Spleen (tissue), 11 donors: ENCODE results near the gene SIX5. TPM values are rescaled to one million over a fixed set of nuclear protein-coding genes. Genes with fewer than 3 reads are reported as not detected.
A peak's percentile ranks its signal among the peaks of the same experiment; 100 is the strongest.
"Not testable (repeated sequence)": the region's sequence is repeated elsewhere in the genome, so short reads cannot be mapped to it uniquely, and the experiment has no call there.

ENCODE experiments used
- DNase-seq: peaks from one replicate; pipeline ENCODE4 v3.0.0-alpha.2; 2020
- H3K27ac ChIP-seq, 8 donors: fragments of 200-600 bp; sonication (generic) in 7 of 8; 1 replicate in 4 of 8; 2 replicates in 4 of 8; pipeline versions ENCODE4 v1.5.0 to v1.8.0; 2016 to 2021; ENCODE audit warnings: inconsistent platforms in 4 of 8, mild to moderate bottlenecking in 4 of 8, moderate library complexity in 1 of 8
- H3K27me3 ChIP-seq, 7 donors: fragments of 200-600 bp; sonication (generic) in 6 of 7; replicated peaks in 1 of 7; 1 replicate in 4 of 7; 2 replicates in 3 of 7; pipeline versions ENCODE4 v1.5.0 to v1.8.0; 2016 to 2021; ENCODE audit warnings: inconsistent platforms in 3 of 7, mild to moderate bottlenecking in 1 of 7
- H3K36me3 ChIP-seq, 6 donors: fragments of 200-600 bp; sonication (generic) in 5 of 6; 1 replicate in 4 of 6; 2 replicates in 2 of 6; pipeline versions ENCODE4 v1.5.0 to v1.8.0; 2016 to 2021; ENCODE audit warnings: inconsistent platforms in 2 of 6
- H3K4me1 ChIP-seq, 6 donors: fragments of 200-600 bp; sonication (generic) in 5 of 6; 1 replicate in 3 of 6; 2 replicates in 3 of 6; pipeline versions ENCODE4 v1.5.0 to v1.8.0; 2016 to 2021; ENCODE audit warnings: inconsistent platforms in 3 of 6
- H3K4me3 ChIP-seq, 8 donors: fragments of 200-600 bp; sonication (generic) in 7 of 8; 1 replicate in 4 of 8; 2 replicates in 4 of 8; pipeline versions ENCODE4 v1.5.0 to v1.8.0; 2016 to 2021; ENCODE audit warnings: inconsistent platforms in 4 of 8, mild to moderate bottlenecking in 4 of 8, moderate library complexity in 2 of 8
- H3K9me3 ChIP-seq, 8 donors: fragments of 200-600 bp; sonication (generic) in 7 of 8; 1 replicate in 4 of 8; 2 replicates in 4 of 8; pipeline versions ENCODE4 v1.5.0 to v1.8.0; 2016 to 2021; ENCODE audit warnings: inconsistent platforms in 4 of 8
- CTCF ChIP-seq, 11 experiments: fragments of 200-600 bp in 7 of 11; fragments of 450-650 bp in 4 of 11; sonication (generic) in 4 of 11; IDR thresholded peaks in 8 of 11; conservative IDR thresholded peaks in 3 of 11; 1 replicate in 7 of 11; 2 replicates in 4 of 11; pipeline versions ENCODE4 v1.4.0 to v1.8.0; 2016 to 2021; ENCODE audit warnings: antibody characterized with exemption in 11 of 11, inconsistent platforms in 4 of 11, mild to moderate bottlenecking in 1 of 11
- POLR2A ChIP-seq, 3 donors: fragments of 450-650 bp; IDR thresholded peaks; one replicate each; pipeline ENCODE4 v1.5.1; 2017; ENCODE audit warnings: antibody characterized with exemption in 3 of 3, mild to moderate bottlenecking in 1 of 3
- POLR2AphosphoS5 ChIP-seq, 3 donors: sonication (generic); formaldehyde crosslinking; IDR thresholded peaks; one replicate each; pipeline ENCODE4 v1.5.1; 2017; ENCODE audit warnings: antibody characterized with exemption in 3 of 3
- WGBS, 5 donors: extraction: QIAGEN DNeasy Blood & Tissue Kit in 3 of 5; methylation state at CpG; one replicate each; pipeline versions ENCODE4 v1.1.5 to v1.1.7; 2013 to 2018; 5-methylcytosine and 5-hydroxymethylcytosine counted together
- intact Hi-C: fragments of 100-400 bp; cut with DNase I; formaldehyde crosslinking; loops from one replicate; pipeline ENCODE4 v1.15.0; 2023; ENCODE audit warnings: low total_unique reads
- polyA plus RNA-seq, 3 donors: library from polyadenylated mRNA; stranded (reverse); fragments of 200-250 nt; gene quantifications; one replicate each; pipeline ENCODE4 v1.2.1, GENCODE V29; 2013
- total RNA-seq, 7 donors: library from RNA; depleted of rRNA in 3 of 7; stranded (reverse); fragments of >200 nt in 3 of 7; fragmentation: NEBNext Ultra II Directional in 4 of 7; extraction: Animal tissue kit (Norgen Biotek cat#: 25700) in 4 of 7; gene quantifications; one replicate each; pipeline versions ENCODE4 v1.1.0 to v1.2.1, GENCODE V29; 2016 to 2021
- donor health status: healthy with polysubstance abuse.
- donor health status: DM: no; HTN: no; CAD: no; lungs with moderate emphysema.
- donor health status: DM: no; HTN: no; CAD: no.
- donor health status: Bipolar disorder and iron deficiency.
- donor health status: healthy.
- donor health status: DM: no; HTN: no; CAD: no.
- donor health status: DM: yes; HTN: yes; CAD: no.

The SIX5 gene
- total and polyA plus RNA-seq, 10 donors, result 4.4 to 13.2 (median 8.1) TPM

GRCh38 chr19:45730368-45731288 lies 38.4 kb downstream of the SIX5 start, which contains the start of gene FBXO46:
TSS of gene FBXO46 (minus strand) at chr19:45730896. CDS start at chr19:45713495, 17,401 bp downstream.
- peak within 1 kb of the TSS; percentile 63 to 89 (median 79) for H3K27ac ChIP-seq
- TF ChIP-seq CTCF (IDR thresholded peaks at IDR 0.05 in 8 of 11, conservative IDR thresholded peaks at IDR 0.05 in 3 of 11) (peak in 2 of 11 experiments; percentile 23 to 26), POLR2A (IDR thresholded peaks at IDR 0.05) (peak in 2 of 3 donors; percentile 49 to 50), POLR2AphosphoS5 (IDR thresholded peaks at IDR 0.05) (peak; percentile 95 to 97 (median 96))
- intact Hi-C loops, result no loop called here

GRCh38 chr19:45729800-45730290 lies 39.2 kb downstream of the SIX5 start:
- intact Hi-C loops, result no loop called here
- H3K4me3 ChIP-seq, result peak overlapping the region; percentile 49 to 94 (median 63)
- peaks cover 0 to 14% (median 0%) of the 10 kb centered on the region in 6 donors for H3K36me3 ChIP-seq
- 7 to 24% (median 15%) methylated on average over 10 of the region's 10 CpGs for WGBS, 5 donors
- no peak for TF ChIP-seq CTCF (IDR thresholded peaks at IDR 0.05 in 8 of 11, conservative IDR thresholded peaks at IDR 0.05 in 3 of 11)
- no peaks in the 10 kb centered on the region for H3K27me3 ChIP-seq
- peaks cover 14 to 57% (median 27%) of the 10 kb centered on the region in 6 donors for H3K4me1 ChIP-seq
- DNase-seq, result no peak
- no peaks in the 10 kb centered on the region for H3K9me3 ChIP-seq
- H3K27ac ChIP-seq, result peak overlapping the region in 5 of 8 donors; percentile 68 to 89 (median 86)

More at GRCh38 chr19:45730368-45731288, 38.4 kb downstream of the SIX5 start, which contains the start of gene FBXO46:
- H3K4me3 ChIP-seq, result peak within 1 kb of the TSS; percentile 49 to 94 (median 63)
- H3K9me3 ChIP-seq, result no peaks in the 10 kb centered on the region
- H3K4me1 ChIP-seq, result peaks cover 14 to 55% (median 27%) of the 10 kb centered on the region in 6 donors
- peak; percentile 99 for DNase-seq
- peaks cover 0 to 6% (median 0%) of the 10 kb centered on the region in 6 donors for H3K36me3 ChIP-seq
- no peaks in the 10 kb centered on the region for H3K27me3 ChIP-seq
- WGBS, 5 donors, result 1 to 2% (median 1%) methylated on average over 48 of the region's 48 CpGs

- WGBS, 5 donors, result 93 to 97% (median 96%) methylated on average over 18 of the region's 18 CpGs
These were observed 40.4 kb downstream of the SIX5 start for GRCh38 chr19:45728683-45729082.

GRCh38 chr19:45720065-45720464 lies 49.0 kb downstream of the SIX5 start:
- WGBS, 5 donors, result 96 to 98% (median 97%) methylated on average over 11 of the region's 11 CpGs

More at GRCh38 chr19:45728683-45729082, 40.4 kb downstream of the SIX5 start:
- H3K9me3 ChIP-seq, DNase-seq, H3K4me3 ChIP-seq, H3K27ac ChIP-seq, intact Hi-C loops, H3K27me3 ChIP-seq: not testable (repeated sequence)
- H3K36me3 ChIP-seq, result peaks cover 0 to 19% (median 0%) of the 10 kb centered on the region in 6 donors
- peaks cover 14 to 63% (median 27%) of the 10 kb centered on the region in 6 donors for H3K4me1 ChIP-seq

More at GRCh38 chr19:45720065-45720464, 49.0 kb downstream of the SIX5 start:
- DNase-seq, H3K4me3 ChIP-seq, H3K27ac ChIP-seq, intact Hi-C loops, H3K27me3 ChIP-seq, H3K9me3 ChIP-seq: not testable (repeated sequence)
- Histone ChIP-seq H3K36me3 (peaks cover 0 to 54% (median 13%) of the 10 kb centered on the region in 6 donors), H3K4me1 (peaks cover 6 to 61% (median 27%) of the 10 kb centered on the region in 6 donors)
